WTC11 (cell line): ENCODE results near the gene RUNX1. TPM values are rescaled to one million over a fixed set of nuclear protein-coding genes. Genes with fewer than 3 reads are reported as not detected.

Experiments
- CBFB ChIP-seq: sonication (generic); formaldehyde crosslinking; IDR thresholded peaks from 2 replicates; pipeline ENCODE4 v1.8.1; 2022; ENCODE audit warnings: mild to moderate bottlenecking, low read depth, missing genetic modification reagents
- CREB1 ChIP-seq: sonication (generic); formaldehyde crosslinking; IDR thresholded peaks from 2 replicates; pipeline ENCODE4 v1.8.0; 2023; ENCODE audit warnings: mild to moderate bottlenecking, missing genetic modification reagents
- CREM ChIP-seq: sonication (generic); formaldehyde crosslinking; IDR thresholded peaks from 2 replicates; pipeline ENCODE4 v1.8.1; 2022; ENCODE audit warnings: mild to moderate bottlenecking, missing genetic modification reagents, moderate library complexity
- ETV6 ChIP-seq: sonication (generic); formaldehyde crosslinking; IDR thresholded peaks from 2 replicates; pipeline ENCODE4 v1.8.1; 2022; ENCODE audit warnings: mild to moderate bottlenecking, missing genetic modification reagents
- FOXK1 ChIP-seq: sonication (generic); formaldehyde crosslinking; IDR thresholded peaks from 2 replicates; pipeline ENCODE4 v1.8.0; 2022; ENCODE audit warnings: mild to moderate bottlenecking, moderate library complexity, missing genetic modification reagents
- FOXP1 ChIP-seq: sonication (generic); formaldehyde crosslinking; IDR thresholded peaks from 2 replicates; pipeline ENCODE4 v1.8.0; 2022; ENCODE audit warnings: missing genetic modification reagents, mild to moderate bottlenecking, moderate library complexity, borderline replicate concordance
- KAT7 ChIP-seq: sonication (generic); formaldehyde crosslinking; IDR thresholded peaks from 2 replicates; pipeline ENCODE4 v1.8.1; 2023; ENCODE audit warnings: missing genetic modification reagents, mild to moderate bottlenecking, borderline replicate concordance
- NFATC4 ChIP-seq: fragments of 250-450 bp; sonication (Bioruptor Pico); IDR thresholded peaks from 2 replicates; pipeline ENCODE4 v1.9.0; 2021; ENCODE audit warnings: mild to moderate bottlenecking
- NFYB ChIP-seq: sonication (generic); formaldehyde crosslinking; conservative IDR thresholded peaks from 2 replicates; pipeline ENCODE4 v1.8.0; 2022; ENCODE audit warnings: low read depth, missing genetic modification reagents
- NR1H2 ChIP-seq: sonication (generic); formaldehyde crosslinking; IDR thresholded peaks from 2 replicates; pipeline ENCODE4 v1.9.0; 2021; ENCODE audit warnings: mild to moderate bottlenecking, moderate library complexity, missing genetic modification reagents
- PRRX2 ChIP-seq: fragments of 250-450 bp; sonication (Bioruptor Pico); IDR thresholded peaks from 2 replicates; pipeline ENCODE4 v1.8.0; 2021; ENCODE audit warnings: mild to moderate bottlenecking
- SP1 ChIP-seq: sonication (generic); formaldehyde crosslinking; conservative IDR thresholded peaks from 2 replicates; pipeline ENCODE4 v1.8.1; 2022; ENCODE audit warnings: missing genetic modification reagents
- TCF7 ChIP-seq: sonication (generic); formaldehyde crosslinking; IDR thresholded peaks from 2 replicates; pipeline ENCODE4 v1.8.0; 2022; ENCODE audit warnings: mild to moderate bottlenecking, low read depth, missing genetic modification reagents, moderate library complexity
- TP53 ChIP-seq: sonication (generic); formaldehyde crosslinking; IDR thresholded peaks from 2 replicates; pipeline ENCODE4 v1.8.1; 2023; ENCODE audit warnings: mild to moderate bottlenecking, missing genetic modification reagents
- ZNF121 ChIP-seq: sonication (generic); formaldehyde crosslinking; IDR thresholded peaks from 2 replicates; pipeline ENCODE4 v1.8.0; 2023; ENCODE audit warnings: missing genetic modification reagents
- ZNF138 ChIP-seq: sonication (generic); formaldehyde crosslinking; conservative IDR thresholded peaks from 2 replicates; pipeline ENCODE4 v1.8.1; 2022; ENCODE audit warnings: mild to moderate bottlenecking, moderate library complexity, missing genetic modification reagents
- ZNF423 ChIP-seq: fragments of 250-450 bp; sonication (Bioruptor Pico); IDR thresholded peaks from 2 replicates; pipeline ENCODE4 v2.1.2; 2022; ENCODE audit warnings: mild to moderate bottlenecking, moderate library complexity
- total RNA-seq: library from RNA; stranded (reverse); gene quantifications from 3 replicates; pipeline ENCODE4 v1.2.3, GENCODE V29; 2021
- TF ChIP-seq, protein P1 (sequence below): sonication (generic); formaldehyde crosslinking; IDR thresholded peaks from 2 replicates; pipeline ENCODE4 v1.8.0; 2023; ENCODE audit warnings: missing genetic modification reagents, mild to moderate bottlenecking, borderline replicate concordance
- TF ChIP-seq, protein P2 (sequence below): sonication (generic); formaldehyde crosslinking; IDR thresholded peaks from 2 replicates; pipeline ENCODE4 v1.8.0; 2022; ENCODE audit warnings: mild to moderate bottlenecking, missing genetic modification reagents
- TF ChIP-seq, protein P3 (sequence below): sonication (generic); formaldehyde crosslinking; IDR thresholded peaks from 2 replicates; pipeline ENCODE4 v1.8.0; 2022; ENCODE audit warnings: mild to moderate bottlenecking, missing genetic modification reagents
- TF ChIP-seq, protein P4 (sequence below): fragments of 250-450 bp; sonication (Bioruptor Pico); IDR thresholded peaks from 2 replicates; pipeline ENCODE4 v2.1.2; 2022; ENCODE audit warnings: mild to moderate bottlenecking, moderate library complexity
- TF ChIP-seq, protein P5 (sequence below): sonication (generic); formaldehyde crosslinking; IDR thresholded peaks from 2 replicates; pipeline ENCODE4 v1.8.0; 2023; ENCODE audit warnings: missing genetic modification reagents
- TF ChIP-seq, protein P6 (sequence below): fragments of 200-600 bp; IDR thresholded peaks from 2 replicates; pipeline ENCODE4 v1.8.0; 2022; ENCODE audit warnings: antibody characterized with exemption
- TF ChIP-seq, protein P7 (sequence below): sonication (generic); formaldehyde crosslinking; IDR thresholded peaks from 2 replicates; pipeline ENCODE4 v1.8.1; 2022; ENCODE audit warnings: low read depth, mild to moderate bottlenecking, moderate library complexity, missing genetic modification reagents, borderline replicate concordance
- TF ChIP-seq, protein P8 (sequence below): sonication (generic); formaldehyde crosslinking; IDR thresholded peaks from 2 replicates; pipeline ENCODE4 v1.8.1; 2023; ENCODE audit warnings: mild to moderate bottlenecking, moderate library complexity, missing genetic modification reagents

The RUNX1 gene
- total RNA-seq, 1 experiment from 2014 or later: 2.2 TPM

DNA sequence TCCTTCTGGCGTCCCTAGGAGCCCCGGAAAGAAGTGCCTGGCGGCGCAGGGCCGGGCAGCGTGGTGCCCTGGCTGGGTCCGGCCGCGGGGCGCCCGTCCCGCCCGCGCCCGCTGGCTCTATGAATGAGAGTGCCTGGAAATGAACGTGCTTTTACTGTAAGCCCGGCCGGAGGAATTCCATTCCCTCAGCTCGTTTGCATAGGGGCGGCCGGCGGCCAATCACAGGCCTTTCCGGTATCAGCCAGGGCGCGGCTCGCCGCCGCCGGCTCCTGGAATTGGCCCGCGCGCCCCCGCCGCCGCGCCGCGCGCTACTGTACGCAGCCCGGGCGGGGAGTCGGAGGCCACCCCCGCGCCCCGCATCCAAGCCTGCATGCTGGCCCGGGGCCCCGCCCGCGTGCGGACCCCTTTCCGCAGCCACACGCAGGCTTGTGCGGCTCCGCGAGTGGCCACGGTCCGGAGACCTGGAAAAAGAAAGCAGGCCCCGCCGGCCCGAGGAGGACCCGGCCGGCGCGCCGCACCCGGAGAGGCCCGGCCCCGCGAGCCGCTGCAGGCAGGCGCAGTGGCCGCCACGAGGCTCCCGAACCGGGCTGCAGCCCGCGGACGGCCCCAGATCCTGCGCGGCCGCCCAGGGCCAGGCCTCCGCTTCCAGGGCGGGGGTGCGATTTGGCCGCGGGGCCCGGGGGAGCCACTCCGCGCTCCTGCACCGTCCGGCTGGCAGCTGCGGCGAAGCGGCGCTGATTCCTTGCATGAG is 160.4 kb downstream of the RUNX1 start (continued):
- TF ChIP-seq, protein P1, sequence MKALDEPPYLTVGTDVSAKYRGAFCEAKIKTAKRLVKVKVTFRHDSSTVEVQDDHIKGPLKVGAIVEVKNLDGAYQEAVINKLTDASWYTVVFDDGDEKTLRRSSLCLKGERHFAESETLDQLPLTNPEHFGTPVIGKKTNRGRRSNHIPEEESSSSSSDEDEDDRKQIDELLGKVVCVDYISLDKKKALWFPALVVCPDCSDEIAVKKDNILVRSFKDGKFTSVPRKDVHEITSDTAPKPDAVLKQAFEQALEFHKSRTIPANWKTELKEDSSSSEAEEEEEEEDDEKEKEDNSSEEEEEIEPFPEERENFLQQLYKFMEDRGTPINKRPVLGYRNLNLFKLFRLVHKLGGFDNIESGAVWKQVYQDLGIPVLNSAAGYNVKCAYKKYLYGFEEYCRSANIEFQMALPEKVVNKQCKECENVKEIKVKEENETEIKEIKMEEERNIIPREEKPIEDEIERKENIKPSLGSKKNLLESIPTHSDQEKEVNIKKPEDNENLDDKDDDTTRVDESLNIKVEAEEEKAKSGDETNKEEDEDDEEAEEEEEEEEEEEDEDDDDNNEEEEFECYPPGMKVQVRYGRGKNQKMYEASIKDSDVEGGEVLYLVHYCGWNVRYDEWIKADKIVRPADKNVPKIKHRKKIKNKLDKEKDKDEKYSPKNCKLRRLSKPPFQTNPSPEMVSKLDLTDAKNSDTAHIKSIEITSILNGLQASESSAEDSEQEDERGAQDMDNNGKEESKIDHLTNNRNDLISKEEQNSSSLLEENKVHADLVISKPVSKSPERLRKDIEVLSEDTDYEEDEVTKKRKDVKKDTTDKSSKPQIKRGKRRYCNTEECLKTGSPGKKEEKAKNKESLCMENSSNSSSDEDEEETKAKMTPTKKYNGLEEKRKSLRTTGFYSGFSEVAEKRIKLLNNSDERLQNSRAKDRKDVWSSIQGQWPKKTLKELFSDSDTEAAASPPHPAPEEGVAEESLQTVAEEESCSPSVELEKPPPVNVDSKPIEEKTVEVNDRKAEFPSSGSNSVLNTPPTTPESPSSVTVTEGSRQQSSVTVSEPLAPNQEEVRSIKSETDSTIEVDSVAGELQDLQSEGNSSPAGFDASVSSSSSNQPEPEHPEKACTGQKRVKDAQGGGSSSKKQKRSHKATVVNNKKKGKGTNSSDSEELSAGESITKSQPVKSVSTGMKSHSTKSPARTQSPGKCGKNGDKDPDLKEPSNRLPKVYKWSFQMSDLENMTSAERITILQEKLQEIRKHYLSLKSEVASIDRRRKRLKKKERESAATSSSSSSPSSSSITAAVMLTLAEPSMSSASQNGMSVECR: no peak
- TF ChIP-seq ZNF138 (CRISPR knock-in tag) (no peak), FOXP1 (CRISPR knock-in tag) (no peak), TCF7 (CRISPR knock-in tag) (no peak), CREM (no peak), NFYB (CRISPR knock-in tag) (0 out of 2 replicates have a peak, but pooled peaks have one; percentile 13), TP53 (CRISPR knock-in tag) (no peak), CBFB (CRISPR knock-in tag) (no peak), ZNF423 (CRISPR knock-in tag) (peak; percentile 39; the same call in 1 of the 2 replicates), ETV6 (CRISPR knock-in tag) (no peak), FOXK1 (0 out of 2 replicates have a peak, but pooled peaks have one; percentile 29), NR1H2 (CRISPR knock-in tag) (no peak), ZNF121 (CRISPR knock-in tag) (no peak), NFATC4 (no peak), PRRX2 (no peak), KAT7 (no peak), SP1 (CRISPR knock-in tag) (0 out of 2 replicates have a peak, but pooled peaks have one; percentile 17), CREB1 (no peak)
- TF ChIP-seq, protein P2, sequence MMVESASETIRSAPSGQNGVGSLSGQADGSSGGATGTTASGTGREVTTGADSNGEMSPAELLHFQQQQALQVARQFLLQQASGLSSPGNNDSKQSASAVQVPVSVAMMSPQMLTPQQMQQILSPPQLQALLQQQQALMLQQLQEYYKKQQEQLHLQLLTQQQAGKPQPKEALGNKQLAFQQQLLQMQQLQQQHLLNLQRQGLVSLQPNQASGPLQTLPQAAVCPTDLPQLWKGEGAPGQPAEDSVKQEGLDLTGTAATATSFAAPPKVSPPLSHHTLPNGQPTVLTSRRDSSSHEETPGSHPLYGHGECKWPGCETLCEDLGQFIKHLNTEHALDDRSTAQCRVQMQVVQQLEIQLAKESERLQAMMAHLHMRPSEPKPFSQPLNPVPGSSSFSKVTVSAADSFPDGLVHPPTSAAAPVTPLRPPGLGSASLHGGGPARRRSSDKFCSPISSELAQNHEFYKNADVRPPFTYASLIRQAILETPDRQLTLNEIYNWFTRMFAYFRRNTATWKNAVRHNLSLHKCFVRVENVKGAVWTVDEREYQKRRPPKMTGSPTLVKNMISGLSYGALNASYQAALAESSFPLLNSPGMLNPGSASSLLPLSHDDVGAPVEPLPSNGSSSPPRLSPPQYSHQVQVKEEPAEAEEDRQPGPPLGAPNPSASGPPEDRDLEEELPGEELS (CRISPR knock-in tag): peak; percentile 54; the same call in 1 of the 2 replicates
- TF ChIP-seq, protein P3, sequence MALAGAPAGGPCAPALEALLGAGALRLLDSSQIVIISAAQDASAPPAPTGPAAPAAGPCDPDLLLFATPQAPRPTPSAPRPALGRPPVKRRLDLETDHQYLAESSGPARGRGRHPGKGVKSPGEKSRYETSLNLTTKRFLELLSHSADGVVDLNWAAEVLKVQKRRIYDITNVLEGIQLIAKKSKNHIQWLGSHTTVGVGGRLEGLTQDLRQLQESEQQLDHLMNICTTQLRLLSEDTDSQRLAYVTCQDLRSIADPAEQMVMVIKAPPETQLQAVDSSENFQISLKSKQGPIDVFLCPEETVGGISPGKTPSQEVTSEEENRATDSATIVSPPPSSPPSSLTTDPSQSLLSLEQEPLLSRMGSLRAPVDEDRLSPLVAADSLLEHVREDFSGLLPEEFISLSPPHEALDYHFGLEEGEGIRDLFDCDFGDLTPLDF: no peak
- TF ChIP-seq, protein P4, sequence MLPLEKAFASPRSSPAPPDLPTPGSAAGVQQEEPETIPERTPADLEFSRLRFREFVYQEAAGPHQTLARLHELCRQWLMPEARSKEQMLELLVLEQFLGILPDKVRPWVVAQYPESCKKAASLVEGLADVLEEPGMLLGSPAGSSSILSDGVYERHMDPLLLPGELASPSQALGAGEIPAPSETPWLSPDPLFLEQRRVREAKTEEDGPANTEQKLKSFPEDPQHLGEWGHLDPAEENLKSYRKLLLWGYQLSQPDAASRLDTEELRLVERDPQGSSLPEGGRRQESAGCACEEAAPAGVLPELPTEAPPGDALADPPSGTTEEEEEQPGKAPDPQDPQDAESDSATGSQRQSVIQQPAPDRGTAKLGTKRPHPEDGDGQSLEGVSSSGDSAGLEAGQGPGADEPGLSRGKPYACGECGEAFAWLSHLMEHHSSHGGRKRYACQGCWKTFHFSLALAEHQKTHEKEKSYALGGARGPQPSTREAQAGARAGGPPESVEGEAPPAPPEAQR (CRISPR knock-in tag): no peak
- TF ChIP-seq, protein P5, sequence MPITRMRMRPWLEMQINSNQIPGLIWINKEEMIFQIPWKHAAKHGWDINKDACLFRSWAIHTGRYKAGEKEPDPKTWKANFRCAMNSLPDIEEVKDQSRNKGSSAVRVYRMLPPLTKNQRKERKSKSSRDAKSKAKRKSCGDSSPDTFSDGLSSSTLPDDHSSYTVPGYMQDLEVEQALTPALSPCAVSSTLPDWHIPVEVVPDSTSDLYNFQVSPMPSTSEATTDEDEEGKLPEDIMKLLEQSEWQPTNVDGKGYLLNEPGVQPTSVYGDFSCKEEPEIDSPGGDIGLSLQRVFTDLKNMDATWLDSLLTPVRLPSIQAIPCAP (CRISPR knock-in tag): no peak
- TF ChIP-seq, protein P6, sequence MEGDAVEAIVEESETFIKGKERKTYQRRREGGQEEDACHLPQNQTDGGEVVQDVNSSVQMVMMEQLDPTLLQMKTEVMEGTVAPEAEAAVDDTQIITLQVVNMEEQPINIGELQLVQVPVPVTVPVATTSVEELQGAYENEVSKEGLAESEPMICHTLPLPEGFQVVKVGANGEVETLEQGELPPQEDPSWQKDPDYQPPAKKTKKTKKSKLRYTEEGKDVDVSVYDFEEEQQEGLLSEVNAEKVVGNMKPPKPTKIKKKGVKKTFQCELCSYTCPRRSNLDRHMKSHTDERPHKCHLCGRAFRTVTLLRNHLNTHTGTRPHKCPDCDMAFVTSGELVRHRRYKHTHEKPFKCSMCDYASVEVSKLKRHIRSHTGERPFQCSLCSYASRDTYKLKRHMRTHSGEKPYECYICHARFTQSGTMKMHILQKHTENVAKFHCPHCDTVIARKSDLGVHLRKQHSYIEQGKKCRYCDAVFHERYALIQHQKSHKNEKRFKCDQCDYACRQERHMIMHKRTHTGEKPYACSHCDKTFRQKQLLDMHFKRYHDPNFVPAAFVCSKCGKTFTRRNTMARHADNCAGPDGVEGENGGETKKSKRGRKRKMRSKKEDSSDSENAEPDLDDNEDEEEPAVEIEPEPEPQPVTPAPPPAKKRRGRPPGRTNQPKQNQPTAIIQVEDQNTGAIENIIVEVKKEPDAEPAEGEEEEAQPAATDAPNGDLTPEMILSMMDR: no peak
- TF ChIP-seq, protein P7, sequence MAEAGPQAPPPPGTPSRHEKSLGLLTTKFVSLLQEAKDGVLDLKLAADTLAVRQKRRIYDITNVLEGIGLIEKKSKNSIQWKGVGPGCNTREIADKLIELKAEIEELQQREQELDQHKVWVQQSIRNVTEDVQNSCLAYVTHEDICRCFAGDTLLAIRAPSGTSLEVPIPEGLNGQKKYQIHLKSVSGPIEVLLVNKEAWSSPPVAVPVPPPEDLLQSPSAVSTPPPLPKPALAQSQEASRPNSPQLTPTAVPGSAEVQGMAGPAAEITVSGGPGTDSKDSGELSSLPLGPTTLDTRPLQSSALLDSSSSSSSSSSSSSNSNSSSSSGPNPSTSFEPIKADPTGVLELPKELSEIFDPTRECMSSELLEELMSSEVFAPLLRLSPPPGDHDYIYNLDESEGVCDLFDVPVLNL (CRISPR knock-in tag): no peak
- TF ChIP-seq, protein P8, sequence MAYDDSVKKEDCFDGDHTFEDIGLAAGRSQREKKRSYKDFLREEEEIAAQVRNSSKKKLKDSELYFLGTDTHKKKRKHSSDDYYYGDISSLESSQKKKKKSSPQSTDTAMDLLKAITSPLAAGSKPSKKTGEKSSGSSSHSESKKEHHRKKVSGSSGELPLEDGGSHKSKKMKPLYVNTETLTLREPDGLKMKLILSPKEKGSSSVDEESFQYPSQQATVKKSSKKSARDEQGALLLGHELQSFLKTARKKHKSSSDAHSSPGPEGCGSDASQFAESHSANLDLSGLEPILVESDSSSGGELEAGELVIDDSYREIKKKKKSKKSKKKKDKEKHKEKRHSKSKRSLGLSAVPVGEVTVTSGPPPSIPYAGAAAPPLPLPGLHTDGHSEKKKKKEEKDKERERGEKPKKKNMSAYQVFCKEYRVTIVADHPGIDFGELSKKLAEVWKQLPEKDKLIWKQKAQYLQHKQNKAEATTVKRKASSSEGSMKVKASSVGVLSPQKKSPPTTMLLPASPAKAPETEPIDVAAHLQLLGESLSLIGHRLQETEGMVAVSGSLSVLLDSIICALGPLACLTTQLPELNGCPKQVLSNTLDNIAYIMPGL: no peak
